H1 (cell line): ENCODE measurements around the gene MYRIP. TPM values are rescaled to one million over a fixed set of nuclear protein-coding genes. Genes with fewer than 3 reads are reported as not detected.

Experiments
- CTCF ChIA-PET: fragments of 300-600 bp; sonication (Branson Sonifier 250); formaldehyde crosslinking; loops from one replicate; lab custom pipeline; 2021; ENCODE audit not compliant: partially characterized antibody; lab: Charles Lee
- POLR2A ChIA-PET: fragments of 300-600 bp; sonication (Branson Sonifier 250); formaldehyde crosslinking; loops from one replicate; lab custom pipeline; 2021; ENCODE audit warnings: inconsistent platforms; ENCODE audit not compliant: partially characterized antibody; lab: Charles Lee
- DNase-seq, 2 experiments: peaks; one replicate each; pipeline versions ENCODE4 v3.0.0 to v3.0.0-alpha.2; 2010 to 2022; ENCODE audit warnings: low spot score in 2 of 2, low read depth in 1 of 2, mixed read lengths in 1 of 2
- FAIRE-seq: peaks from 2 replicates; lab custom pipeline; 2011; peaks lifted over from hg19 to GRCh38; lab: Jason Lieb, UNC
- H2AFZ ChIP-seq: 2 replicates; pipeline ENCODE4 v1.8.1; 2012; ENCODE audit warnings: low read length, inconsistent platforms
- H2AK5ac ChIP-seq: 2 replicates; pipeline ENCODE4 v1.6.1; 2013; ENCODE audit warnings: low read depth, low read length
- H2BK120ac ChIP-seq: replicated peaks from 2 replicates; pipeline ENCODE3; 2013; ENCODE audit warnings: low read depth, low read length, inconsistent platforms
- H2BK12ac ChIP-seq: 2 replicates; pipeline ENCODE4 v1.6.1; 2013; ENCODE audit warnings: low read depth, low read length
- H2BK15ac ChIP-seq: 2 replicates; pipeline ENCODE4 v1.6.1; 2013; ENCODE audit warnings: low read length
- H2BK20ac ChIP-seq: 2 replicates; pipeline ENCODE4 v1.6.1; 2013; ENCODE audit warnings: low read length
- H2BK5ac ChIP-seq: 2 replicates; pipeline ENCODE4 v1.6.1; 2013; ENCODE audit warnings: low read depth, low read length
- H3K14ac ChIP-seq: 2 replicates; pipeline ENCODE4 v1.6.1; 2013; ENCODE audit warnings: inconsistent platforms; ENCODE audit not compliant: insufficient read length
- H3K18ac ChIP-seq: 2 replicates; pipeline ENCODE4 v1.6.1; 2013; ENCODE audit warnings: low read length; ENCODE audit errors: extremely low read depth
- H3K23ac ChIP-seq: 2 replicates; pipeline ENCODE4 v1.6.1; 2013; ENCODE audit warnings: inconsistent platforms; ENCODE audit not compliant: insufficient read length
- H3K23me2 ChIP-seq: 2 replicates; pipeline ENCODE4 v1.6.1; 2013; ENCODE audit warnings: low read depth, low read length
- H3K27ac ChIP-seq: 2 replicates; pipeline ENCODE4 v1.6.1; 2011; ENCODE audit warnings: low read depth, low read length, inconsistent platforms
- H3K27me3 ChIP-seq, 4 experiments: replicated peaks in 1 of 4; 1 replicate in 1 of 4; 2 replicates in 3 of 4; pipeline versions ENCODE4 v1.6.1 to v1.8.1; 2011 to 2013; ENCODE audit warnings: low read length in 3 of 4, mild to moderate bottlenecking in 3 of 4, inconsistent platforms in 2 of 4, mixed read lengths in 2 of 4, moderate library complexity in 1 of 4; ENCODE audit not compliant: control insufficient read depth in 3 of 4, insufficient read depth in 3 of 4; ENCODE audit errors: extremely low read depth in 1 of 4
- H3K36me3 ChIP-seq, 4 experiments: 2 replicates each; pipeline versions ENCODE4 v1.6.1 to v1.8.1; 2011 to 2013; ENCODE audit warnings: mild to moderate bottlenecking in 4 of 4, low read length in 3 of 4, moderate library complexity in 2 of 4, control low read depth in 1 of 4, inconsistent platforms in 1 of 4; ENCODE audit not compliant: insufficient read depth in 4 of 4, control insufficient read depth in 2 of 4
- H3K4ac ChIP-seq: replicated peaks from 2 replicates; pipeline ENCODE3; 2013; ENCODE audit warnings: low read length, low read depth, mixed read lengths, inconsistent platforms; ENCODE audit not compliant: insufficient read length
- H3K4me1 ChIP-seq, 4 experiments: replicated peaks in 1 of 4; 1 replicate in 1 of 4; 2 replicates in 3 of 4; pipeline versions ENCODE4 v1.6.1 to v1.8.1; 2011 to 2013; ENCODE audit warnings: low read length in 3 of 4, inconsistent platforms in 2 of 4, mixed read lengths in 1 of 4; ENCODE audit not compliant: insufficient read depth in 4 of 4, control insufficient read depth in 3 of 4
- H3K4me2 ChIP-seq, 2 experiments: 2 replicates each; pipeline versions ENCODE4 v1.6.1 to v1.8.1; 2011 to 2013; ENCODE audit warnings: low read depth in 2 of 2, low read length in 2 of 2, control low read depth in 1 of 2, inconsistent platforms in 1 of 2, mild to moderate bottlenecking in 1 of 2; ENCODE audit not compliant: insufficient read depth in 1 of 2
- H3K4me3 ChIP-seq, 4 experiments: fragments of 200-600, 300-600 bp in 1 of 4; sonication (generic), shearing (Covaris generic), sonication (Bioruptor Twin) in 1 of 4; 2 replicates each; pipeline versions ENCODE4 v1.5.1 to v1.8.1; 2011 to 2016; ENCODE audit warnings: low read length in 4 of 4, low read depth in 3 of 4, control low read depth in 2 of 4, inconsistent platforms in 2 of 4, mild to moderate bottlenecking in 2 of 4, mixed read lengths in 1 of 4, moderate library complexity in 1 of 4; ENCODE audit not compliant: insufficient read depth in 2 of 4; ENCODE audit errors: extremely low read depth in 1 of 4
- H3K56ac ChIP-seq: replicated peaks from 2 replicates; pipeline ENCODE3; 2013; ENCODE audit warnings: low read depth, mild to moderate bottlenecking, mixed read lengths, low read length, inconsistent platforms; ENCODE audit not compliant: insufficient read length
- H3K79me1 ChIP-seq: 2 replicates; pipeline ENCODE4 v1.6.1; 2013; ENCODE audit warnings: low read depth, low read length, control low read depth
- H3K79me2 ChIP-seq, 2 experiments: 2 replicates each; pipeline versions ENCODE4 v1.6.1 to v1.8.1; 2012 to 2013; ENCODE audit warnings: low read length in 2 of 2, mild to moderate bottlenecking in 2 of 2, inconsistent platforms in 1 of 2; ENCODE audit not compliant: insufficient read depth in 2 of 2, control insufficient read depth in 1 of 2
- H3K9ac ChIP-seq, 4 experiments: replicated peaks in 1 of 4; 1 replicate in 1 of 4; 2 replicates in 3 of 4; pipeline versions ENCODE4 v1.6.1 to v1.8.1; 2011 to 2013; ENCODE audit warnings: low read depth in 3 of 4, low read length in 3 of 4, control low read depth in 2 of 4, mild to moderate bottlenecking in 2 of 4, moderate library complexity in 2 of 4, inconsistent platforms in 1 of 4; ENCODE audit errors: extremely low read depth in 1 of 4
- H3K9me3 ChIP-seq, 2 experiments: 2 replicates each; pipeline versions ENCODE4 v1.6.1 to v1.8.1; 2012 to 2013; ENCODE audit warnings: mild to moderate bottlenecking in 2 of 2, moderate library complexity in 2 of 2, control low read depth in 1 of 2, inconsistent platforms in 1 of 2, low read depth in 1 of 2, low read length in 1 of 2, mixed read lengths in 1 of 2; ENCODE audit not compliant: insufficient read depth in 2 of 2
- H4K20me1 ChIP-seq, 2 experiments: replicated peaks in 1 of 2; 2 replicates each; pipeline versions ENCODE3 to v1.8.1; 2011 to 2013; ENCODE audit warnings: inconsistent platforms in 2 of 2, low read length in 2 of 2, mild to moderate bottlenecking in 1 of 2; ENCODE audit not compliant: insufficient read depth in 2 of 2, control insufficient read depth in 1 of 2
- H4K5ac ChIP-seq: 2 replicates; pipeline ENCODE4 v1.6.1; 2013; ENCODE audit warnings: low read length, low read depth, mixed read lengths, inconsistent platforms; ENCODE audit not compliant: insufficient read length
- H4K8ac ChIP-seq: 2 replicates; pipeline ENCODE4 v1.8.0; 2013; ENCODE audit warnings: mild to moderate bottlenecking, moderate library complexity, low read length, inconsistent platforms; ENCODE audit not compliant: insufficient read depth; ENCODE audit errors: extremely low read depth
- H4K91ac ChIP-seq: replicated peaks from 2 replicates; pipeline ENCODE3; 2013; ENCODE audit warnings: low read length, mixed read lengths, inconsistent platforms; ENCODE audit not compliant: insufficient read length
- GABPA ChIP-seq: IDR thresholded peaks from 2 replicates; pipeline ENCODE4 v1.6.1; 2011; ENCODE audit warnings: mild to moderate bottlenecking, low read length, moderate library complexity, borderline replicate concordance; ENCODE audit not compliant: insufficient read depth
- KDM5A ChIP-seq: fragments of 200-600 bp; IDR thresholded peaks from 2 replicates; pipeline ENCODE4 v1.7.1; 2012; ENCODE audit warnings: mild to moderate bottlenecking, low read length, inconsistent platforms, mixed read lengths
- MAX ChIP-seq: IDR thresholded peaks from 2 replicates; pipeline ENCODE4 v1.6.1; 2012; ENCODE audit warnings: inconsistent platforms
- RAD21 ChIP-seq, 2 experiments: IDR thresholded peaks in 1 of 2; conservative IDR thresholded peaks in 1 of 2; 2 replicates each; pipeline ENCODE4 v1.6.1; 2011; ENCODE audit warnings: low read depth in 2 of 2, low read length in 2 of 2, improper control_type of control experiment in 1 of 2, inconsistent platforms in 1 of 2, mild to moderate bottlenecking in 1 of 2, moderate library complexity in 1 of 2
- WGBS, 2 experiments: shearing (Covaris generic) in 1 of 2; methylation state at CpG; one replicate each; pipeline versions ENCODE4 v1.1.6 to v1.1.7; 2013 to 2015; ENCODE audit warnings: low lambda C conversion rate in 2 of 2, mixed read lengths in 2 of 2, inconsistent platforms in 1 of 2, low coverage in 1 of 2, missing lambda C conversion rate in 1 of 2; ENCODE audit not compliant: insufficient replicate concordance in 2 of 2, insufficient coverage in 1 of 2, insufficient read length in 1 of 2; ENCODE audit errors: extremely low coverage in 1 of 2, missing lambda C conversion rate in 1 of 2; 5-methylcytosine and 5-hydroxymethylcytosine counted together
- polyA plus RNA-seq, 7 experiments: library from polyadenylated mRNA; depleted of rRNA in 3 of 7; stranded (reverse) in 5 of 7; unstranded in 2 of 7; fragments of >200 nt in 5 of 7; fragments of 200-250 nt in 2 of 7; gene quantifications; 1 replicate in 5 of 7; 2 replicates in 1 of 7; 4 replicates in 1 of 7; pipeline versions ENCODE4 v1.2.1 to v1.2.3, GENCODE V29; 2011 to 2013; ENCODE audit warnings: missing spikeins in 2 of 7, mixed read lengths in 2 of 7
- total RNA-seq: library from RNA; stranded (reverse); fragmentation: NEBNext Ultra II Directional; extraction: Animal tissue kit (Norgen Biotek cat#: 25700); gene quantifications from 2 replicates; pipeline ENCODE4 v1.2.1, GENCODE V29; 2021
- TF ChIP-seq, protein P1 (sequence below), 3 experiments: IDR thresholded peaks; 1 replicate in 2 of 3; 2 replicates in 1 of 3; pipeline versions ENCODE4 v1.5.1 to v1.6.1; 2011; ENCODE audit warnings: low read length in 3 of 3, mild to moderate bottlenecking in 3 of 3, inconsistent platforms in 2 of 3, low read depth in 1 of 3, moderate library complexity in 1 of 3; ENCODE audit not compliant: insufficient read depth in 1 of 3; ENCODE audit errors: control extremely low read depth in 1 of 3
- TF ChIP-seq, protein P2 (sequence below): IDR thresholded peaks from 2 replicates; pipeline ENCODE4 v1.6.1; 2012; ENCODE audit warnings: inconsistent platforms

The MYRIP gene
- total and polyA plus RNA-seq, 2 of the 8 experiments (the other 6 are each of a cell fraction or from before 2014, with no cell fraction given) = 0.54 to 4.3 TPM

DNA sequence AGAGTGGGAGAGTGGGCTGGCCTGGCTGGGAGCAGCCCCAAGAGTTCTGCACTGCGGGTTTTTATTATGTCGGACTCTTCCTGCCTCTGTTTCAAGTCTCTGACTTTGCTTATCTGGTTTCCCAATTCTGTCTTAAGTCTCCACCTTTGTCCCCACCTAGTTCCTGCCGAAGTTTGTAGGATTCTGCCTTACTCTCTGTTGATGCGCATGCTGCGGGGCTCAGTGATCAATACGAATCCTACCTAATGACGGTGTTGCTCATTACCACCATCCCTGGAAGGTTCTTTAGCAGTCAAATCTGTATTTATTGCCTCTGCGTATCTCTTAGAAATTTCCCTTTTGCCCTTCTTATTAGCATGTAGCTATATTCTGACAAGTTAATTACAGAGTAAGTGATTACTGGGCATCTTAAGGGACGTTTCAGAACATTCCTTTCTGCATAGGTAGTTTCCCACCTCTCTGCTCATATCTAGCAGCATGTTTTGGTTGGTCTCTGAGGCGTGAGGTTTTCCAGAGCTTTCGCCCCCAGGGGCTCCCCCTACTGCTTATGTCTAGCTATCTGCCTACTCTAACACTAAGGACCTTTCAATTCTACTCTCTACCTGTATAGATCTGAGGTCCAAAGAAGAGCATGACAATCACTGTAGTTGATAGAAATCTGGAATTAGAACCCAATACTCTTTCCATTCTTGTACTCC is 264.1 kb downstream of the MYRIP start:
- ChIA-PET CTCF (interaction anchor here (0.6 to 1.6 kb wide), 9 partner anchors 9 to 321 kb away, joined by 3 to 7 read pairs (median 3); no protein-coding TSS in a partner anchor), POLR2A (interaction anchor here (0.8 kb wide), 1 partner anchor 51 kb away, joined by 3 read pairs; no protein-coding TSS in a partner anchor)
- FAIRE-seq (peak; percentile 65), DNase-seq (peak in 1 of 2 experiments; percentile 10)
- Histone ChIP-seq H3K14ac (no peak overlapping the region), H3K18ac (no peak overlapping the region), H3K9me3 (peaks cover 0 to 3% of the 10 kb centered on the region in 2 experiments; a peak in 1 of 4 replicates), H3K79me2 (no peaks in the 10 kb centered on the region), H4K8ac (no peak overlapping the region), H3K4me3 (no peak overlapping the region), H3K23ac (no peak overlapping the region), H4K20me1 (no peaks in the 10 kb centered on the region), H3K4ac (no peak overlapping the region), H2AFZ (no peak overlapping the region), H3K79me1 (no peaks in the 10 kb centered on the region), H3K4me1 (no peaks in the 10 kb centered on the region), H2BK12ac (no peak overlapping the region), H3K23me2 (no peaks in the 10 kb centered on the region), H3K56ac (no peak overlapping the region), H2BK15ac (no peak overlapping the region), H3K27me3 (no peaks in the 10 kb centered on the region; a peak in 1 of 7 replicates), H3K4me2 (no peak overlapping the region), H2BK120ac (no peak overlapping the region), H2BK5ac (no peak overlapping the region), H3K9ac (no peak overlapping the region), H2AK5ac (no peak overlapping the region), H2BK20ac (no peak overlapping the region), H4K91ac (no peak overlapping the region), H3K36me3 (no peaks in the 10 kb centered on the region), H4K5ac (no peak overlapping the region), H3K27ac (no peak overlapping the region)
- TF ChIP-seq MAX = 0 out of 2 replicates have a peak, but pooled peaks have one; percentile 37
- no peak for TF ChIP-seq KDM5A
- TF ChIP-seq, protein P1, sequence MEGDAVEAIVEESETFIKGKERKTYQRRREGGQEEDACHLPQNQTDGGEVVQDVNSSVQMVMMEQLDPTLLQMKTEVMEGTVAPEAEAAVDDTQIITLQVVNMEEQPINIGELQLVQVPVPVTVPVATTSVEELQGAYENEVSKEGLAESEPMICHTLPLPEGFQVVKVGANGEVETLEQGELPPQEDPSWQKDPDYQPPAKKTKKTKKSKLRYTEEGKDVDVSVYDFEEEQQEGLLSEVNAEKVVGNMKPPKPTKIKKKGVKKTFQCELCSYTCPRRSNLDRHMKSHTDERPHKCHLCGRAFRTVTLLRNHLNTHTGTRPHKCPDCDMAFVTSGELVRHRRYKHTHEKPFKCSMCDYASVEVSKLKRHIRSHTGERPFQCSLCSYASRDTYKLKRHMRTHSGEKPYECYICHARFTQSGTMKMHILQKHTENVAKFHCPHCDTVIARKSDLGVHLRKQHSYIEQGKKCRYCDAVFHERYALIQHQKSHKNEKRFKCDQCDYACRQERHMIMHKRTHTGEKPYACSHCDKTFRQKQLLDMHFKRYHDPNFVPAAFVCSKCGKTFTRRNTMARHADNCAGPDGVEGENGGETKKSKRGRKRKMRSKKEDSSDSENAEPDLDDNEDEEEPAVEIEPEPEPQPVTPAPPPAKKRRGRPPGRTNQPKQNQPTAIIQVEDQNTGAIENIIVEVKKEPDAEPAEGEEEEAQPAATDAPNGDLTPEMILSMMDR (IDR thresholded peaks at IDR 0.05; ENCODE audit: control extremely low read depth in 1 of 3, insufficient read depth in 1 of 3, low read depth in 1 of 3, low read length in 3 of 3) = peak; percentile 21 to 40 (median 28); a peak in 3 of 4 replicates
- TF ChIP-seq RAD21 (IDR thresholded peaks at IDR 0.05 in 1 of 2, conservative IDR thresholded peaks at IDR 0.05 in 1 of 2; ENCODE audit: low read depth in 2 of 2, low read length in 2 of 2) = peak; percentile 15 to 35; a peak in 3 of 4 replicates
- TF ChIP-seq GABPA = no peak
- TF ChIP-seq, protein P2, sequence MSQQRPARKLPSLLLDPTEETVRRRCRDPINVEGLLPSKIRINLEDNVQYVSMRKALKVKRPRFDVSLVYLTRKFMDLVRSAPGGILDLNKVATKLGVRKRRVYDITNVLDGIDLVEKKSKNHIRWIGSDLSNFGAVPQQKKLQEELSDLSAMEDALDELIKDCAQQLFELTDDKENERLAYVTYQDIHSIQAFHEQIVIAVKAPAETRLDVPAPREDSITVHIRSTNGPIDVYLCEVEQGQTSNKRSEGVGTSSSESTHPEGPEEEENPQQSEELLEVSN = peak; percentile 65; the same call in 1 of the 2 replicates
- 79% methylated on average over 11 of the region's 11 CpGs; no CpG with 5 or more reads in 1 of the 2 experiments for WGBS, 2 experiments
